SU-DHL-6 (cell line): ENCODE data around the gene GNB1L.

Experiments
- CTCF ChIP-seq: fragments of 200-600 bp; sonication (generic); IDR thresholded peaks from one replicate; pipeline ENCODE4 v1.5.1; 2017; ENCODE audit warnings: antibody characterized with exemption, mild to moderate bottlenecking, low read length, moderate library complexity; ENCODE audit not compliant: insufficient read depth, poor library complexity, severe bottlenecking
- EZH2phosphoT487 ChIP-seq: fragments of 200-600 bp; sonication (generic), shearing (Covaris generic); conservative IDR thresholded peaks from 2 replicates; pipeline ENCODE4 v1.6.1; 2018; ENCODE audit warnings: mild to moderate bottlenecking, antibody characterized with exemption, low read length, moderate library complexity, mixed read lengths

GRCh38 chr22:19754701-19755144, 100.0 kb downstream of the GNB1L start:
- TF ChIP-seq CTCF (no peak), EZH2phosphoT487 (no peak)
